ENCODE data around the gene PTGFR. TPM values are rescaled to one million over a fixed set of nuclear protein-coding genes. Genes with fewer than 3 reads are reported as not detected.

Gene PTGFR
- total and polyA plus RNA-seq, 2 experiments from 2014 or later = 1.1 to 5.3 TPM

GRCh38 chr1:78533527-78533926 lies 42.8 kb downstream of the PTGFR start:
- TF ChIP-seq EZH2phosphoT487 (IDR thresholded peaks at IDR 0.05; ENCODE audit: low read depth, severe bottlenecking, unreplicated experiment) = no peak
- no peak for TF ChIP-seq EZH2 (IDR thresholded peaks at IDR 0.05; ENCODE audit: borderline replicate concordance)
- TF ChIP-seq CTCF (IDR thresholded peaks at IDR 0.05; ENCODE audit: poor library complexity) = no peak
- no peaks in the 10 kb centered on the region for H3K4me1 ChIP-seq (ENCODE audit: insufficient read depth)
- H3K79me2 ChIP-seq = no peaks in the 10 kb centered on the region
- H3K9me3 ChIP-seq (ENCODE audit: low read depth) = no peaks in the 10 kb centered on the region
- no peak for DNase-seq (ENCODE audit: low spot score)
- H3K27me3 ChIP-seq = no peaks in the 10 kb centered on the region
- H3K36me3 ChIP-seq (replicated peaks; ENCODE audit: insufficient read depth, low read depth) = no peaks in the 10 kb centered on the region
- H3K4me3 ChIP-seq = no peak overlapping the region
- no peak overlapping the region for H3K27ac ChIP-seq
- H2AFZ ChIP-seq = no peak overlapping the region
- H4K20me1 ChIP-seq (ENCODE audit: insufficient read depth, poor library complexity, severe bottlenecking) = no peaks in the 10 kb centered on the region
- H3K9me2 ChIP-seq (replicated peaks; ENCODE audit: insufficient read depth) = no peaks in the 10 kb centered on the region
- H3K4me2 ChIP-seq = no peak overlapping the region
- 85% methylated on average over 4 of the region's 4 CpGs for WGBS (ENCODE audit: low lambda C conversion rate, missing lambda C conversion rate)

GRCh38 chr1:78535286-78535685 lies 44.5 kb downstream of the PTGFR start:
- H3K27ac ChIP-seq = no peak overlapping the region
- H4K20me1 ChIP-seq (ENCODE audit: insufficient read depth, poor library complexity, severe bottlenecking) = no peaks in the 10 kb centered on the region
- no peak overlapping the region for H3K4me3 ChIP-seq
- no peaks in the 10 kb centered on the region for H3K9me2 ChIP-seq (replicated peaks; ENCODE audit: insufficient read depth)
- 85% methylated on average over 1 of the region's 1 CpG for WGBS (ENCODE audit: low lambda C conversion rate, missing lambda C conversion rate)
- no peak overlapping the region for H2AFZ ChIP-seq
- no peak for DNase-seq (ENCODE audit: low spot score)
- TF ChIP-seq EZH2 (IDR thresholded peaks at IDR 0.05; ENCODE audit: borderline replicate concordance) = no peak
- TF ChIP-seq CTCF (IDR thresholded peaks at IDR 0.05; ENCODE audit: poor library complexity) = no peak
- TF ChIP-seq EZH2phosphoT487 (IDR thresholded peaks at IDR 0.05; ENCODE audit: low read depth, severe bottlenecking, unreplicated experiment) = no peak
- no peaks in the 10 kb centered on the region for H3K79me2 ChIP-seq
- H3K4me2 ChIP-seq = no peak overlapping the region
- H3K36me3 ChIP-seq (replicated peaks; ENCODE audit: insufficient read depth, low read depth) = no peaks in the 10 kb centered on the region
- H3K27me3 ChIP-seq = no peaks in the 10 kb centered on the region
- H3K9me3 ChIP-seq (ENCODE audit: low read depth) = no peaks in the 10 kb centered on the region
- no peaks in the 10 kb centered on the region for H3K4me1 ChIP-seq (ENCODE audit: insufficient read depth)

GRCh38 chr1:78536427-78536826 lies 45.7 kb downstream of the PTGFR start:
- no peak overlapping the region for H3K4me2 ChIP-seq
- no peak for DNase-seq (ENCODE audit: low spot score)
- H4K20me1 ChIP-seq (ENCODE audit: insufficient read depth, poor library complexity, severe bottlenecking) = no peaks in the 10 kb centered on the region
- H2AFZ ChIP-seq = no peak overlapping the region
- H3K4me1 ChIP-seq (ENCODE audit: insufficient read depth) = no peaks in the 10 kb centered on the region
- no peaks in the 10 kb centered on the region for H3K9me3 ChIP-seq (ENCODE audit: low read depth)
- H3K27me3 ChIP-seq = no peaks in the 10 kb centered on the region
- no peak for TF ChIP-seq EZH2 (IDR thresholded peaks at IDR 0.05; ENCODE audit: borderline replicate concordance)
- TF ChIP-seq EZH2phosphoT487 (IDR thresholded peaks at IDR 0.05; ENCODE audit: low read depth, severe bottlenecking, unreplicated experiment) = no peak
- H3K27ac ChIP-seq = no peak overlapping the region
- H3K79me2 ChIP-seq = no peaks in the 10 kb centered on the region
- no peaks in the 10 kb centered on the region for H3K36me3 ChIP-seq (replicated peaks; ENCODE audit: insufficient read depth, low read depth)
- H3K4me3 ChIP-seq = no peak overlapping the region
- WGBS (ENCODE audit: low lambda C conversion rate, missing lambda C conversion rate) = 95% methylated on average over 2 of the region's 2 CpGs
- H3K9me2 ChIP-seq (replicated peaks; ENCODE audit: insufficient read depth) = no peaks in the 10 kb centered on the region

- H3K79me2 ChIP-seq = no peaks in the 10 kb centered on the region
- H3K4me1 ChIP-seq (ENCODE audit: insufficient read depth) = no peaks in the 10 kb centered on the region
- H3K4me2 ChIP-seq = no peak overlapping the region
- H3K27ac ChIP-seq = no peak overlapping the region
- no peaks in the 10 kb centered on the region for H4K20me1 ChIP-seq (ENCODE audit: insufficient read depth, poor library complexity, severe bottlenecking)
- no peaks in the 10 kb centered on the region for H3K9me3 ChIP-seq (ENCODE audit: low read depth)
- no peaks in the 10 kb centered on the region for H3K36me3 ChIP-seq (replicated peaks; ENCODE audit: insufficient read depth, low read depth)
- no peaks in the 10 kb centered on the region for H3K9me2 ChIP-seq (replicated peaks; ENCODE audit: insufficient read depth)
- H3K27me3 ChIP-seq = no peaks in the 10 kb centered on the region
- H2AFZ ChIP-seq = no peak overlapping the region
- TF ChIP-seq CTCF (IDR thresholded peaks at IDR 0.05; ENCODE audit: poor library complexity) (no peak), EZH2 (IDR thresholded peaks at IDR 0.05; ENCODE audit: borderline replicate concordance) (no peak), EZH2phosphoT487 (IDR thresholded peaks at IDR 0.05; ENCODE audit: low read depth, severe bottlenecking, unreplicated experiment) (no peak)
- DNase-seq (ENCODE audit: low spot score) = no peak
- WGBS (ENCODE audit: low lambda C conversion rate, missing lambda C conversion rate) = 59% methylated on average over 2 of the region's 2 CpGs
- H3K4me3 ChIP-seq = no peak overlapping the region
Measured at GRCh38 chr1:78540048-78540447, 49.3 kb downstream of the PTGFR start.
